C4-2B (cell line): ENCODE measurements around the gene RMND1.
A peak's percentile ranks its signal among the peaks of the same experiment; 100 is the strongest.
"Not testable (repeated sequence)": the region's sequence is repeated elsewhere in the genome, so short reads cannot be mapped to it uniquely, and the experiment has no call there.

Source experiments
- H3K27ac ChIP-seq: fragments of 450-650 bp; 2 replicates; pipeline ENCODE4 v1.5.1; 2017
- ZFX ChIP-seq: fragments of 450-650 bp; IDR thresholded peaks from 2 replicates; pipeline ENCODE4 v1.6.1; 2017
- TF ChIP-seq, protein P1 (sequence below): fragments of 450-650 bp; conservative IDR thresholded peaks from 2 replicates; pipeline ENCODE4 v1.5.1; 2017; ENCODE audit warnings: mild to moderate bottlenecking

Gene RMND1

DNA sequence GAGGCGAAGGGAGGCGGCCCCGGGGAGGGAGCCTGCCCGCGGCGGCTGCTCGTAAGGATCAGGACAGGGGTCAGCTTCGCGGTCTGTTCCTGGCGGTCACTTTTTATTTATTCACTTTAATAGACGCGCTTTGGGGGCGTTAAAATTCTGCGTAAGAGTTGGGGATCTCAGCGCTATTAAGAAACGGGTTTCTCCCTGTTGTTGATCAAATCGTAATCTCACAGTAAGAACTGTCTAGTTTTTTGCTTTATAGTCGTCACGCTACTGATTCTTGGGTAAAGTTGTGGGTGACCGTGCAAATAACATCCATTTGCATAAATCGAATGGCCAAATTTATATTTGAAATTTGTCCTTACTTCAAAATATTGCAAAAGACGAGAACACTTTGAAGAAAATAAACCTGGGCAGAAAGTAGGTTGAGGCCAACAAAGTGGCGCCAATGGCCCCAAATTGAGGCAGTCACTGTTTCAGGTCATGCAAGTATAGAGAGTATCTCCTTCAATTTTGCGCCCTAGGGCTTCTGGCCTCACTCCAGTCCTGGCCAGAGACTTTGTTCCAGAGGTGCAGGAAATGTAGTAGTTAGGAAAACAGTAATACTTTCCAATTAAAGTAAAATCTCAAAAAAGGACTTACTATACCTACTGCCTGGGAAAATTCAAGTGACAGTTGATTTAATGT lies 963 bp upstream of the RMND1 start:
- TF ChIP-seq ZFX: no peak
- TF ChIP-seq, protein P1, sequence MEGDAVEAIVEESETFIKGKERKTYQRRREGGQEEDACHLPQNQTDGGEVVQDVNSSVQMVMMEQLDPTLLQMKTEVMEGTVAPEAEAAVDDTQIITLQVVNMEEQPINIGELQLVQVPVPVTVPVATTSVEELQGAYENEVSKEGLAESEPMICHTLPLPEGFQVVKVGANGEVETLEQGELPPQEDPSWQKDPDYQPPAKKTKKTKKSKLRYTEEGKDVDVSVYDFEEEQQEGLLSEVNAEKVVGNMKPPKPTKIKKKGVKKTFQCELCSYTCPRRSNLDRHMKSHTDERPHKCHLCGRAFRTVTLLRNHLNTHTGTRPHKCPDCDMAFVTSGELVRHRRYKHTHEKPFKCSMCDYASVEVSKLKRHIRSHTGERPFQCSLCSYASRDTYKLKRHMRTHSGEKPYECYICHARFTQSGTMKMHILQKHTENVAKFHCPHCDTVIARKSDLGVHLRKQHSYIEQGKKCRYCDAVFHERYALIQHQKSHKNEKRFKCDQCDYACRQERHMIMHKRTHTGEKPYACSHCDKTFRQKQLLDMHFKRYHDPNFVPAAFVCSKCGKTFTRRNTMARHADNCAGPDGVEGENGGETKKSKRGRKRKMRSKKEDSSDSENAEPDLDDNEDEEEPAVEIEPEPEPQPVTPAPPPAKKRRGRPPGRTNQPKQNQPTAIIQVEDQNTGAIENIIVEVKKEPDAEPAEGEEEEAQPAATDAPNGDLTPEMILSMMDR: no peak
- H3K27ac ChIP-seq: peak overlapping the region; percentile 85

DNA sequence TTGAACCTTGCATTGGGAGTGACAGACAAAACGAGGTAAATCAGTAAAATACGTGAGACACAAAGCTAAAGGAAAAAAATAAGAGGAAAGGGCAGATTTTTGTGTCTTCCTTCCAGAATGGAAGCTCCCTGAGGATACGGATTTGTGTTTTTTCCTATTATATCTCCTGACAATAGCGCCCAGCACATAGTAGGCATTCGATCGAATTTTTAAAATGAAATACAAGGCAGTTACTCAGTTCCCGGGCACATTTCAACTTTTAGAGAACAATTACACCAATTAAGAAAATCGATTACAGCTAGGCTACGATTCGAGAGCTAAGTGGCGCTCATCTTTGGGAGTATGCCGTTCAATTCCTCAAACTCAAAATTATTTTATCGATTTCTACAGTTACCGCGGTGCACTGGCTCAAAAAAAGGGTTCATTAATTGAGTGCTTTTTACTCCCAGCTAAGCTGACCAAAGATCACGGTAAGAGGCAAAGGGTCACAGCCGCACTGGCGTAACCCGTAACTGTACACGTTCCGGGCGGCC lies 443 bp downstream of the RMND1 start:
- H3K27ac ChIP-seq: peak overlapping the region; percentile 85
- TF ChIP-seq ZFX: no peak
- TF ChIP-seq, protein P1: no peak

DNA sequence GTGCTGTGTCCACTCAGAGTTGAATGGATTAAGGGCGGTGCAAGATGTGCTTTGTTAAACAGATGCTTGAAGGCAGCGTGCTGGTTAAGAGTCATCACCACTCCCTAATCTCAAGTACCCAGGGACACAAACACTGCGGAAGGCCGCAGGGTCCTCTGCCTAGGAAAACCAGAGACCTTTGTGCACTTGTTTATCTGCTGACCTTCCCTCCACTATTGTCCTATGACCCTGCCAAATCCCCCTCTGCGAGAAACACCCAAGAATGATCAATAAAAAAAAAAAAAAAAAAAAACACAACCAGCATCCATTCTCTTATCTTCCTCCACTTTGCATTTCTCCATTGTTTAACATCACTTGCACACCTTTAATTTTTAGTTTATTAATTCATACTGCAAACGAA lies 998 bp downstream of the RMND1 start:
- not testable (repeated sequence) for H3K27ac ChIP-seq

DNA sequence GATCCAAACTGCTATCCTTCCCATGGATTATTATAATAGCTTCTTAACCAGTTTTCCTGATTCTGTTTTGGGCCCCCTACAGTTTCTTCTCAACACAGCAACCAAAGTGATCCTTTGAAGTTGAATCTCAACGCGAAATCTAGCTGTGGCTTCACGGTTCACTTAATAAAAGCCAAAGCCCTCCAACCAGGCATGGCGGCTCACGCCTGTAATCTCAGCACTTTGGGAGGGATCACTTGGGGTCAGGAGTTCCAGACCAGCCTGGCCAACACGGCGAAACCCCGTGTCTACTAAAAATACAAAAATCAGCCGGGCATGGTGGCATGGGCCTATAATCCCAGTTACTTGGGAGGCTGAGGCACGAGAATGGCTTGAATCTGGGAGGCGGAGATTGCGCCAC lies 3.3 kb downstream of the RMND1 start:
- no peak overlapping the region for H3K27ac ChIP-seq
- TF ChIP-seq, protein P1: no peak
- TF ChIP-seq ZFX: no peak

DNA sequence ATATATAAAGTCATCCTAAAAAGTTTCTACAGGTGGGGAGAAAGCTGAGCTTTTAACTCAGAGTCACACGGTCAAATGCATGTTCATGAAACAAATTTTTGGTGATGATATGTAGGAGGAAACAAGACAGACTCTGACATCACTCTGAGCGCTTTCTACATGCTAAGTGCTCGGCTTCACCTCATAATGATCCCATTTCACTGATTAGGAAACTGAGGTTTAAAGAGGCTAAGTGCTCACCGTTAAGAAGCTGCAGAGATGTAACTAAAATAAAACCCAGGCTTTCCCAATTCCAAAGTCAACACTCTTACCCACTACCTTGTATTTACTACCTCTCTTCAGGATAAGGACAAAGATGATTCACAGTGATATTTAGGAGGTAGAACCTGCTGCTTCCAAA lies 4.7 kb downstream of the RMND1 start:
- H3K27ac ChIP-seq: no peak overlapping the region

DNA sequence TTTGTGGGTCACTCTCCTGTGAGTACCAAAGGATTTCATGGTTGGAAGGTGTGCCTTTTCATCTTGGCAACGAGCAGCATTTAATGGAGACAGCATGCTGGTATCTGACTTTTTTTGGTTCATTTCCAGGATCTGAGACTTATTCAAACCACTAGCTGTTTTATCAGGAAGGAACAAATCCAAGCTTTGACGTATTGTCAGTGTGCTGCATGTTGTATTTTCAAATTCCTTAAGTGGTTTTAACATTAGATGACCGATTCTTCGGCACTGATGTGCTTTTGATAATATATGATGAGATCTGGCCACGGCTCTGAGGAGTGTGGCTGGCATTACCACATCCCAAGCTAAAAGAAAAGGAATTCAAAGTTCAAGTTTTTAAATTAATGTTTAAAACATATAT lies 6.4 kb downstream of the RMND1 start:
- H3K27ac ChIP-seq: no peak overlapping the region
- TF ChIP-seq, protein P1: no peak
- no peak for TF ChIP-seq ZFX

More for the DNA sequence above, 4.7 kb downstream of the RMND1 start:
- TF ChIP-seq, protein P1: no peak
- TF ChIP-seq ZFX: no peak

DNA sequence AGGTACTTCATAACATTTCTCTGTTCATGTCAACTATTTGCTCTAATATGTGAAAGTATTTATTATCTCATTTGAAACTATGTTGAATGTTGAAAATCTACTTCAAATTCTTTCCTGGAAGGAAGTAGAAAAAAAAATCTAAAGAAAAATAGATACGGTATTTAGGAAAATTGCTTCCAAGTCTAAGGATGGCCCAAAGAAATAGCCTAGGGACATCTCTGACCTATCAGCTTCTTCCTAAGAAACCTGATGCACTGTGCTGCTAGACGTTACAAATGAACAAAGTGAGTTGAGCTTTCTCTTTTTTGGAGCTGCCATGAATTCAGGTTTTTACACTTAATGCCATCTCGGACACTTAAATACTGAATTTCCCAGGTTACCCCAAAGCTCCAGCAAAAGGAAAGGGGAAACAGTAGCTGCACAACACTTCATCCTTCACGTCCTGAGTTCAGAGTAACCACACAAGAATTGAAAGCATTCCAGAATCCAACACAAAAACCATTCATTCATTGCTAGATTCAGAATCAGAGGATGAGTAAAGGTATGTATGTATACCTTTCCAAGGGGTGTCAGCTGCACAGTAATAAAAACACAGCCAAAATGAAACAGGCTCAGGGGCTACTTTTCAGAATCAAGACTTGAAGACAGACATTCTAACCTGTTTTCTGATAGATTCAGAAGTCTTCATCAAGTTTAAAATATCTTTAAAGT lies 7.9 kb downstream of the RMND1 start:
- TF ChIP-seq, protein P1: no peak
- H3K27ac ChIP-seq: no peak overlapping the region
